HL-60/S4 treated with phorbol 12-myristate 13-acetate at 8.2 ng/mL for 4 days and 3 days (cell line): Measurements from ENCODE around the gene PER1.

Source experiments
- in situ Hi-C: fragments of 300-500 bp; cut with MboI; formaldehyde crosslinking; loops from 2 replicates; pipeline ENCODE4 v1.15.0; 2022; ENCODE audit warnings: low sequenced_read_pairs

Gene PER1

GRCh38 chr17:8153525-8153956 is 1.3 kb upstream of the PER1 start:
- in situ Hi-C loops, result no loop called here

DNA sequence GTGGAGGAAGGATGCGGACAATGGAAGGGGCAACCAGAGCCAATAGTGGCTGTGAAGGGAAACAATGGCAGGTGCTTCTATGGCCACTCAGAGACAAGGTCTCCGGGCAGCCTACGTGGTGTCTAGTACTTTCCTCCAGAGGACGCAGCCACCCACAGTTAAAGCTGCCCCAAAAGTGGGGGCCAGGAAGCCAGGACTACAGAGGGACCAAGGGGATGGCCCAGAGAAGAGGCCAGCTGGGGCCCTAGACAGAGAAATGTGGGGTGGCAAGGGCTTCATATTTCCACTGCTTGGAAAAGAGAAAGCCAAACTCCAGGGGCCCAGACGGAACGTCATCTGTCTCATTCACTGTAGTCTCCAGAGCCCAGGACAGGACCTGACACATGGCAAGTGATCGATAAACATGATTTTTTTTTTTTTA is 837 bp upstream of the PER1 start:
- in situ Hi-C loops, result no loop called here

GRCh38 chr17:8151641-8152111 is 528 bp downstream of the PER1 start:
- in situ Hi-C loops, result no loop called here

DNA sequence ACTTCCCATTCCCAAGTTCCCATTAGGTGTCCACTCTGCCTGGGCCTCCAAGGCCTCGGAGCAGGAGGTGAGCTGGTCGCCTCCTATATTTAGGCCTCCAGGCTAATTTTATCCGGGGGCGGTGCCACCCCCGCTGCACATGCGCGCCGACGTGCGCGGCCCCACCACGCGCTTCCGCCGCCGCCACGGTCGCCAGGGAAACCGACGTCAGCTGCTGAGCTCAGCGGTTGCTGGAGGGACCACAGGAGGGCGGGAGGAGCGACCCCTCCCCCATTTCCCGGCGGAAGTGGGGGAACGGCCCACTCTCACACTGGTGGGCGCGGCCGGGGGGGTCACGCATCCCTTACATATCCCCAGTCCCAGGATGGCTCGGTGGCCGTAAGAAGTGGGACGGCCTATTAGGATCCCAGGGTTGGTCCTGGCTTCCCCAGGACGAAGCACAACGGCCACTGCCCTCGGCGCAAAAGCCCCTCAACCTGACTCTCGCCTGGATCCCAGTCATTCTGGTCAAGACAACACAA is 1.0 kb downstream of the PER1 start:
- in situ Hi-C loops, result no loop called here

DNA sequence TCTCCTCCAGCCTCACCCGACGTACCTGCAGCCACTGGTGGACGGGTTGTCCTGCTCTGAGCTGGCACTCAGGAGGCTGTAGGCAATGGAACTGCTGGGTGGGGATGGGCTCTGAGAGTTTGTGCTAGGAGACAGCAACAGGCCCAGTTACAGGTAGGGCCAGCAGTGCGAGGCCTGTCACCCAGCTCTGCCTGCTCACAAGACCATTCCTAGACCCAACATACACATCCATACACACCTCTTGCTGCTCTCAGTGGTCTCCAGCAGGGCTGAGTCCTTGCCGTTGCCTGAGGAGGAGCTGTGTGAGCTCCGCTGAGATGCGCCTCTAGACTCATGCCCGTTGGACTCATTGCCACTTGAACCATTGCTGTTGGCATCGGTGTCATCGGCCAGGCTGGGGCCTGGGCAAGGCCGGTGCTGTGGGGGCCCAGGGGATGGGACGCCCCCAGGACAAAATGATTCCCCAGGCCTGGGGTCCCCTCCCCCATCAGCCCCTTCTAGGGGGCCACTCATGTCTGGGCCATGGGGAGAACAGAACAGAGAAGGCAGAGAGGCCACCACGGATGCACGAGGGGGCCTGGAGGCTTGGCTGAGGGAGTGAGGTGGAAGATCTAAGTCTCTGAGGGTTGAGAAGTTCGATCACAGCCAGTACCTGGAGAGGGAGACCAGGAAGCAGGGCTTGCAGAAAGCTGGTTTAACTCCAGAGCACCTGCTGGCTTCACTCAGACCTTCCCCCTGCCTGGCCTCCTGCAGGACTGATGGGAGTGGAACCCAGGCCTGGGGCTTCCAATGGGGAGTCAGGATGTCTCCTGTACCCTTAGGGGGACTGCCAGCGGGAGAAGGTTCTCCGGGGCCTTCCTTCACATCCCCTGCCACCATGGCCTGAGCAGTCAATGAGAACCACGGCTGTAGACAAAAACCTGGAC is 1.7 kb downstream of the PER1 start:
- in situ Hi-C loops, result no loop called here

DNA sequence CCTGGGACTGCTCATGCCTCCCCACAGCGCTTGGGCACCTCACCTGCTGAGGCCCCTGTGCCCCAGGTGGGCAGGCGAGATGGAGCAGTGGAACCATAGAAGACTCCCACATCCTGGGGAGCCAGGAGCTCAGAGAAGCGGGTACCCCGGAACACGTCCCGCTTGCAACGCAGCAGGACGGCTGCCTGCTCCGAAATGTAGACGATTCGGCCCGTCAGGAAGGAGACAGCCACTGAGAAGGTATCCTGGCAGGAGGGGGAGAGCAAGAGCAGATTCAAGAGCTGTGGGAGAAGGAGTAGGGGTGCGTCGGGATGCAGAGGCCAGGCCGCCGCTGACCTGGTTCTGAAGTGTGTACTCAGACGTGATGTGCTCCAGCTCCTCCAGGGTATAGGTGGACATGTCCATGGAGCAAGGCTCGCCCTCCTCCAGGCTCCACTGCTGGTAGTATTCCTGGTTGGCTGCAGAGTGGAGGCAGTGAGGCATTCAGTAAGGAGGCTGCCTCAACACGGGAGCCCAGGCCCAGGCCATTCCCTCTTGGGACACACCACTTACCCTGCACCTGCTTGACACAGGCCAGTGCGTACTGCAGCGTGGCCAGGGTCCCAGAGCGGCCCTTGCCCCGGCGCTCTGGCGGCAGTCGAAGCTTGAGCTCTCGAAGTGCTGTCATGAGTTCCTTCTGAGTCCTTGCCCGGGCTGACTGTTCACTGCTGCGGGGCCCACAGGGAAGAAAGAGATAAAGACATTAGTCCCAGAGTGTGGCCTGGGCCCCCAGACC is 2.6 kb downstream of the PER1 start:
- in situ Hi-C loops, result no loop called here

- in situ Hi-C loops, result no loop called here
Measured at GRCh38 chr17:8148560-8148959, 3.6 kb downstream of the PER1 start.

DNA sequence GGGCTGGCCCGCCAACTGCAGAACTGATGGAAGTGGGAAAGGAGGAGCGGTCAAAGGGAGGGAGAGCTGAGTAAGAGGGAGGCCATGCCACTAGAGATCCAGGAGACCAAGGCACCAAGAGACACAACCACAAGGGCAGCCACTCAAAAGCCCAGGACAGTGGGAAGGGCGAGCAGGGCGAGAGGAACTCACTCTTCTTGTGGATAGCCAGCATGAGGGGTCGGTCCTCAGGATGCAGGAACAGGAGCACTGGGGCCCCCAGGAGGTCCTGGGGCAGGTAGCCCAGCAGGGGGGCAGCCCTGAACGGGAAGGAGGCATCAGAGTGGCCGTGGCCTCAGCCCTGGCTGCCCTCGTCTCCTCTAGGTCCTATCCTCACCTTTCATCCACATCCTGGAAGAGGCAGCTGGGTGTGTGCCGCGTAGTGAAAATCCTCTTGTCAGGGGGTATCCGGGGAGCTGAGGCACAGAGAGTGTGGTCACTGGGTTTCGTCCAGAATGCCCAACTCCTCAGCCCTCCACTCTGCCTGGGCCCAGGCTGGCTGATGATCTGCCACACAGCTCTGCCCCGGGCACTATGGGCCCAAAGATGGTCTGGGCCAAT is 4.3 kb downstream of the PER1 start:
- in situ Hi-C loops, result no loop called here

DNA sequence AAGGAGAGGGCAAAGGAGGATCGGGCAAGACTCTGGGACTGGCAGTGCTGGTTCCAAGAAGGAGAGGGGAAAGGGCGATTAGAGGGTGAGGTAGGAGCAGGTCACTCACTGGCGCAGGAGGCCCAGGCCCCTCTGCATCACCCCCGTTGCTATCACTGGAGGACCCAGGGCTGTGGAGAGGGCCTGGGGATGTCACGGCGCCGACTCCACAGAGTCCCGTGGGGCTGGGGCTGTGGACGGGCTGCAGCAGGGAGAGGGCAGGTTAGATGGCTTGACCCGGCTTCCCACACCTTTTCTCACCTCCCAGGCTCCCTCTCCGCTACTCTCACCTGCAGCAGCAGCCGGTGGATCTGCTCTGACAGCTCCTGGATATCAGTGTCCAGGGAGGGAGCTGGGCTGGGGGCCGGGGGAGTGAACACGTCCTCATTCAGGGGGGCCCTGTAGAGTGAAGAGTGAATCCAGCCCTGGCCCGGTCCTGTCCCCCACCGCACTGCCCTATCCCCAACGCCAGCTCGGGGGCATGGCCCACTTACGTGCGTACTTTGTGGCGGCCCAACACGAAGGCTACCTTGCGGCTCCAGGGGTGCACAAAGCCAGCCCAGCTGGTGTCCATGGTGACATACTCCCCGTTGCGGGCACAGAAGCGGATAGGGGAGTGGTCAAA is 4.9 kb downstream of the PER1 start:
- in situ Hi-C loops, result no loop called here

DNA sequence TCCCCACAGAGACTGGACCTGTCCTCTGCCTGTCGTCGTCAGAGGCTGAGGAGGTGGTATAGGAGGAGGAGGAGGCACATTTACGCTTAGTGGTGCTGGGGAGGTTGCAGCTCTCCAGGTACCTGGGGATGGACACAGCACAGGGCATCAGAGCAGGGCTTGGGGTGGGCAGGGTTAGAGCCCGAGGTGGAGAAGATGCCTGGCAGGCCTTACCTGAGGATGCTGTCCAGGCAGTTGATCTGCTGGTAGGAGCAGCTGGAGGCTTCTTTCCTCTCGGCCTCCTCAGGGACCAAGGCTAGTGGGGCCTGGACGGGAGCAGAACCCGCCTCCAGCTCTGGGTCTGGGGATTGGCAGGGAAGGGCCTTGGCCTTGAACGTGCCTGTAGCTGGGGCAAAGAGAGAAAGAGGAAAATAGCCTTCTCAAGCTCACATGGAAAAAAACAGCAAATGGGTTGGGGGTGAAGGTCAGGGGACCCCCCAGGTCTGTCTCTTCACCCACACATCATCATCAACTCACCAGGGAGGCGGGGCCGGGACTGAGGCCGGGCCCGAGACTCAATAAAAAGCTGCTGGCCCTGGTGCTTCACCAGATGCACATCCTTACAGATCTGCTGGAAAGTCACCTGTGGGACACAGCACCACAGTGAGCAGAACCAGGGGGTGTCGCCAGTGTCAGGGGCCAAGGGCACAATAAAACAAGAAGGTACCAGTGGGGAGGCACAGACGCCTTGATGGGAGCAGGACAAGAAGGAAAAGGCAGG is 5.6 kb downstream of the PER1 start:
- in situ Hi-C loops, result no loop called here

DNA sequence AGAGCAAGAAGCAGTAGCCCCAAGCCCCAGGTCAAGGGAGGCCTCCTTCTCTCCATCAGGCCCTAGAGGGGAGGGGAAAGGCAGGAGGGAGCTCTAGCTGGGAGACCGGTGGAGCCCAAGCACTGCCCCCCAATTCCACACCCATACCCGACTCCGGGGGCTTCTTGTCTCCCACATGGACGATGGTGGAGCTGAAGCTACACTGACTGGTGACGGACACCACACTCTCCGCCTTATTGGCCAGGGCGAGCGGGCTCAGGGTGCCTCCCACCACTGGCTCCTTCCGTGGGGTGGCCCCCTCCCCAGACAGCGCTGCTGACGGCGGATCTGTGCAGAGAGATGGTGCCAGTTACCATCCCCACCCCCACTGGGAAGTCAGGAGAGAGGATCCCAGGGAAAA is 6.4 kb downstream of the PER1 start:
- in situ Hi-C loops, result no loop called here

DNA sequence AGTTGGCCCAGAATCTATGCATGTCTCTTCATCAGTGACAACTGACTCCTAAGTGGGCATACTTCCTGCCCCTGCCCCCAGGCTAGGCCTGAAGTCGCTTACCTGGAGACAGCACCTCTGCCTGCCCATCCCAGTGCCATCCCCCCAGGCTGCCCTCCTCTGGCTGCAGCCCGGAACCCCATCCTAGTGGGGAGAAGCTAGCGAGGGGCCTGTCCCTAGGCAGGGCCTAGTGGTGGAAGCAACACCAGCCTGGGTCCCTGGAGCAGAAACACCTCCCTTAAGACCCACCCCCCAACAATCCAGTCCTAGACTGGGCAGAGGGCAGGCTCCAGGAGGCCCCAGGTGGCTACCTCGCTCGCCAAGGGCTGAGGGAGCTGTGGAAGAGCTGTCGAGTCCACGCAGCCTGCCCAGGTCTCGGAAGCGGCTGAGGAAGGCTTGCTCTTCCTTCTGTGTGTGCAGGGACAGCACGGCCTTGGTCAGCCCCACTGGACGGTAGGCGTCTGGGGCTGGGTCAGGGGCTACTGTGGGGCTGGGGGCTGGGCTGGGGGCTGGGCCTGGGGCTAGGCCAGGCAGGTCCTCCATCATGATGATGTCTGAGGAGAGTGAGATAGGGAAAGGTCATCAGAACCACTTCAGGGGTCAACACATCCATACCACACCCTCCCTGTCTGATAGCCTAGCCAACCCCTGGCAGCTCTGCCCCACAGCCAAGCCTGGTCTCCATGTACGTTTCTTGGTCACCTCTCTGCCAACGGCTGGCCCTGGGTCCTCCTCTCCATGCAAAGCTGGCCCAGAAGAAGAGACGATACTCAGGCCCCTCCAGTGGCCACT is 7.6 kb downstream of the PER1 start:
- in situ Hi-C loops, result no loop called here

DNA sequence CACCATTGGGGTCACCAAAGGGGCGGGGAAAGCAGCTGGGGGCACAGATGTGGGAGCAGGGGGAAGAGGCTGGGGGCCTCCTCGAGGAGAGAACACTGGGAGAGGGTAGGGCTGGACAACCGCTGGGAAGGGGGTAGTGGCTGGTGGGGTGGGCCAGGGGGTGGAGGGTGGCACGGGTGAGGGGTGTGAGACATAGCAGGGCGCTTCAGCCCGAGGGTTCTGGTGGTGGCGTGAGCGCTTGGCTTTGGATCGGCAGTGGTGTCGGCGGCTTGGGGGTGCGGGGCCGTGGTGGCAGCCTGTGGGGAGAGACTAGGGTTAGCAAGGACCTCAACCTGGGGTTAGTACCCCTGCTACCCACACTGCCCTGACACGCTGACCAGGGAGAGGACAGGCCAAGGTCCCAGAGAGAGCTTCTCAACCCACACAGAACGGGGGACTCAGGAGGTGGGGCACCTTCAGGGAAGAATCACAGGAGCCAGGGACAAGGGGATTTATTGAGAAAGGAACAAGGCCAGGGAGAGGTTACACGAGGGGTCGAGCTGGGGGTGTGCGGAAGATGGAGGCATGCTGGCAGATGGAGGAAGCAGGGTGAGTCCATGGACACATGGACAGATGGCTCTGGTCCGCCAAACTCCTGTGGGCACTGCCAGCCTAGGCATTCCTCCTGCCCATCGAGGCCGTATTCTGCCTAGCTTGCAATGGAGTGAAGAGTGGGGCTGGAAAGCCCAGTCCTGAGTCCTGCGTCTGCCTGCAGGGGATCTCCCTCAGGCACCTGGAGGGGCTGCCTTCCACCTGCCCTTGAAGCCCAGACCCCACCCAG is 8.4 kb downstream of the PER1 start:
- in situ Hi-C loops, result no loop called here

DNA sequence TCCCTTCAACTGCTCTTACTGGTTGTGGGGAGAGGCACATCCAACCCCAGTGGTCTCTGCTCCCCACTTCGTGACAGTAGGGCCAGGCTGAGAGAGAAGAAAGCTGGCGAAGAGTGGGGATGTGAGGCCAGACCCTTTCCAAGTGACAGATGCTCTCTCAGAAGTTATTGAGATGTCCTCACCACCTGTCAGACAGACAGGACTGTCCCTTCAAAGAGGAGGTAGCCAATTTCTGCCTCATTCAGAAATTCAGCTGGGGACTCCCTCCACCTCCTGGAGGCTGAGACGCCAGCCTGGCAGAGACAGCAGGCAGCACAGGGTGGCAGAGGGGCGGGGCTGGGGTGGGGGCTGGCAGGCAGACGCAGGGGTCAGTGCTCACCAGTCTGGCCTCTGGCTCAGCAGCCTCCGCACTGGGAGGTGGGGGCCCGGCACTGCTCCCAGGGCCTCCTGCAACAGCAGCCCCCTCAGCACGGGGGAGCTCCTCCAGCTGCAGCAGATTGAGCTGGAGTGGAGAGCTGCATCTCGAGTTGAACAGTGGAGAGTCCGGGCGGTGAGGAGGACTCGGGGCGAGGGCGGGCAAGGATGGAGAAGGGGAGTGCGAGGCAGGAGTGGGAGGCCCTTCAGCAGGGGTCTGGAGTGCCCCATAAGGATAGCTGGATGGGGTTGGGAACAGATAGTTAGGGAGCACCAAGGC is 9.2 kb downstream of the PER1 start:
- in situ Hi-C loops, result no loop called here

DNA sequence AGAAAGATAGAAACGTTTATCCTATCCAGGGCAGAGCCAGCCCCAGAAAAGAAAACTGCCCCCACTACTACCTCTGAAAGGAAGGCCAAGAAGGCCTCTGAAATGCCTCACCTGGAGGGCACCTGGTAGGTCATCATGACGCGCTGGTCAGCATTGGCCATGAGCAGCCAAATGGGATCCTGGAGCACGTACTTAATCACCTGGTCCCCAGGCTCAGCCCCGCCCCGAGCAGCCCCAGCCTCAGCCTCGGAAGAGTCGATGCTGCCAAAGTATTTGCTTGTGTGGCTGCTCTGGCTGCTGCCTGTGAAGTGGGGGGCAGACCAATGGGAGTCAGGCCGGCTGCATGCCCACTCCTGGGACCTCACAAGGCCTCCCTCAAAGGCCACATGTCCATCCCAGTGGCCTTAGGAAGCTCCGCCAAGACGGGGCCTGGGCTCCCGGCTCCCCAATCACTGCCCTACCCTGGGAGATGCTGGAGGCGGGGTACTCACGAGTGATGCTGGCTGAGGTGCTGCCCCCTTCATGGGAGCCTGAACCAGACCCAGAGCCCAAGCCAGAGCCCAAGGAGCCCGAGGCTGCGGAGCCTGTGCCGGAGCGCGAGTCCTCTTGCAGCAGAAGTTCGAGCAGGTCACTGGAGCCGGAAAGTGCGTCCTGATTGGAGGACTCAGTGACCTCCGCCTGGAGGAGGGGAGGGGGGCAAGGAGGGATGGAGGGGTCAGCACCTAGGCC is 9.9 kb downstream of the PER1 start:
- in situ Hi-C loops, result no loop called here

DNA sequence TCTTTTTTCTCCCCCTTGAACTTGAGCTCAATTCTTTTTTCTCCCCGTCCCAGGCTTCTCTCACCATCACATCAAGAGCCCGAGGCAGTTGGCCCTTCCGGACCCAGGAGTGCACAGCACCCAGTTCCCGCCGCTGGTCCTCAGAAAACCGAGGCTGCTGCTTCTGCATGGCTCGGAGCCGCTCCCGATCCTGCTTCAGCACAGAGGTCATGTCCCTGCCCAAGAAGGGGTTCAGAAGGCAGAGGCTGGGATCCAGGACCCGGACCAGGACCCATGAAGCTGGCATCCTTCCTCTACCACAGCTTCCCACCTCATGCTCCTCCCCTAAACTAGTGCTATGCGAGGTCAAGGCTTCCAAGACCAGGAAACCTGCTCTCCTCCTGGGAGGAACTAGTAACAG is 10.5 kb downstream of the PER1 start:
- in situ Hi-C loops, result no loop called here

GRCh38 chr17:8141045-8141444 is 11.2 kb downstream of the PER1 start:
- in situ Hi-C loops, result no loop called here
